ENCODE measurements around the gene ZNF318. TPM values are rescaled to one million over a fixed set of nuclear protein-coding genes. Genes with fewer than 3 reads are reported as not detected.
"Not testable (repeated sequence)": the region's sequence is repeated elsewhere in the genome, so short reads cannot be mapped to it uniquely, and the experiment has no call there.

Gene ZNF318
- polyA plus RNA-seq, 10 donors = 11.6 to 18.1 (median 15.0) TPM

DNA sequence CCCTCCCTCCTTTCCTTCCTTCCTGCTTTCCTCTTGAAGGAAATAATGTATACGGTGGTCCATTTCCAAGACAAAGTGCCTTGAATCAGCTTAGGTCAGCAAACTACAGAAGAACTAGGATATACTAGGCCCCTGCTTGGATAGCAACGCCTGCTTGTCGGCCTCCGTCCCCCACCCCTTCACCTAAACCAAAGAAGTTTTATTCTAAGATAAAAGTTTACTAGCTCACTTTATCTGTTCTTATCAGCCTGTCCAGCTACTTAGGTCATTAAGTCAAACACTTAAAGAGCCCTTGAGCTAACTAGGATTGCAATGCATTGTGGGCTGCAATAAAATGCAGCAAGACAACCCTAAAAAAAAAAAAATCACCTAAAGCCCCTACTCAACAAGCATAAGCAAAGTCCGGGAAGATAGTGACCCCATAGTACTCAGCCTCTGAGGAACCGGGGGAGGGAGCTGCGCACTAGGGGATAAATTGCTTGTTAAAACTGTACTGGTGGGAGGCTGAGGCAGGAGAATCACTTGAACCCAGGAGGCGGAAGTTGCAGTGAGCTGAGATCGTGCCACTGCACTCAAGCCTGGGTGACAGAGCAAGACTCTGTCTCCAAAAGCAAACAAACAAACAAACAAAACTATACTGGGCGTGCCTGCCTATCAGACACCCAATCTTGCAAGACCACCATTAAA, 21.4 kb upstream of the ZNF318 start:
- not testable (repeated sequence) for DNase-seq

DNA sequence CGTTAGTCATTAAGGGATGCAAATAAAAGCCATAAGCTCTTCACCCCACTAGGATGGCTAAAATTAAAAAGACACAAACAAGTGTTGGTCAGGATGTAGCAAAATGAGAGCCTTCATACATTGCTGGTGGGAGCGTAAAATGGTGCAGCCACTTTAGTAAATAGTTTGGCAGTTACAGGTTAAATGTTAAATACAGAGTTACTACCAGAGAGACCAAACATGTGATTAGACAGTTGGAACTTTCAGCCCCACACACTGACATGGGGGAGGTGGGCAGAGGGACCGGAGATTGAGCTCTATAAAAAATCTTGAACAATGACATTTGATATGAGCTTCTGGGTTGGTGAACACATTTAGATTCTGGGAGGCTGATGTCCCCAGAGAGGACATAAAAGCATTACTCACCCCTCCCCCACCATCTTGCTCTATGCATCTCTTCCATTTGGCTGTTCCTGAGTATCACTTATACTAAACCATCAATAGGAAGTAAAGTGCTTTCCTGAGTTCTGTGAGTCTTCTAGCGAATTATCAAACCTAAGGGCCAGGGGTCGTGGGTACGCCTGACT, 20.4 kb upstream of the ZNF318 start:
- no peak for DNase-seq

DNA sequence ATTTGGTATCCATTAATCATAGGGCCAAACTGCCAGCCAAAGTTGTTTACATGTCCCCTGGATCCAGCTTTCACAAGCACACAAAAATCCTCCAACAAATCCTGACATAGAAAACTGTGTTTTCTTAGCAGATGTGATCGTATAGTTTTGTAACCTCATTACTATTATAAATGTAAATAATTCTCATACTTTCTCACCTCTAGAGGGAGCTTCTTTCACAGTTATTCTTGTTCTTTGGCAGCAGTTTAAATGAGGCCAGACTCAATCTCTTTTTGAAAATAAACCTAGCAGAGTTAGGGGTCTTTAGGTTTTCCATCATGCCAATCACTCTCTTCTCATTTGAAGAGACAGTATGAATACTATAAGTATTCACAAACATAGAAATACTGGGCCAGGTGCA, 17.0 kb upstream of the ZNF318 start:
- peak in 1 of 3 donors; percentile 28 for DNase-seq

DNA sequence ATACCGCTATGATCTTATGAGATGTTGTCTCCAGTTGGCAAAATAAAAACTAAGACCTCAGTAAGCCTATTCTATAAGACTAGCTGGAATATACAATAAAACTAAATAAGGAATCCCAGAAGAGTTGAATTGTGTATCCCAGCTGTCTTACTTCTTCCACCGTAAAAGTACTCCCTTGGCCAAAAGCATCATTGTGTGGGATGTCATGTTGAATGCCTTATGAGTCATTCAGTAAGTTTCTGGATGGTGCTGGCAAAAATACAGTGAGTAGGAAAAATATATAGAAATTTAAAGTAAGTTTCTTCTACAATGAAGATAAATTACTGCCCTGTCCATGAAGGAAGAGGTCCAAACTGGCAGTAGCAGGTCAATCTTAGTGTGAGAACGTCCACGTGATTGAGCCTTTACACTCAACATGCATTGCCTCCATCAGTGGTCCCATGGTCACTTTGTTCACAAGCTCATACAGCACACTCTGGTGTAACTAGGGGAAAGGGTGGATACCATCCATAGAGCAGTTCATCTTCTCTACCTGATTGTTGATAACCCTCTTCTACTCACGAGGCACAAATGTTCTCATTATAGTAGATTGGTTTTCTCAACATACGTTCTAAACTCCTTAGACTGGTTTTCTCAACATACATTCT, 13.7 kb upstream of the ZNF318 start:
- DNase-seq = no peak

DNA sequence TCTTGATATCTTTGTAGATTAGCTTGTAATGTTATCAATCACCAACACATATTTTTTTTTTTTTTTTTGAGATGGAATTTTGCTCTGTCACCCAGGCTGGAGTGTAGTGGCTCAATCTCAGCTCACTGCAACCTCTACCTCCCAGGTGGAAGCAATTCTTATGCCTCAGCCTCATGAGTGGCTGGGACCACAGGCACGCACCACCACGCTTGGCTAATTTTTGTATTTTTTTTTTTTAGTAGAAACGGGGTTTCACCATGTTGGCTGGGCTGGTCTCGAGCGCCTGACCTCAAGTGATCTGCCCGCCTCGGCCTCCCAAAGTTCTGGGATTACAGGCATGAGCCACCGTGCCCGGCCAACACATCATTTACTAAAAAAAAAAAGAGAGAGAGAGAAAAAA, 11.4 kb upstream of the ZNF318 start:
- DNase-seq = not testable (repeated sequence)

DNA sequence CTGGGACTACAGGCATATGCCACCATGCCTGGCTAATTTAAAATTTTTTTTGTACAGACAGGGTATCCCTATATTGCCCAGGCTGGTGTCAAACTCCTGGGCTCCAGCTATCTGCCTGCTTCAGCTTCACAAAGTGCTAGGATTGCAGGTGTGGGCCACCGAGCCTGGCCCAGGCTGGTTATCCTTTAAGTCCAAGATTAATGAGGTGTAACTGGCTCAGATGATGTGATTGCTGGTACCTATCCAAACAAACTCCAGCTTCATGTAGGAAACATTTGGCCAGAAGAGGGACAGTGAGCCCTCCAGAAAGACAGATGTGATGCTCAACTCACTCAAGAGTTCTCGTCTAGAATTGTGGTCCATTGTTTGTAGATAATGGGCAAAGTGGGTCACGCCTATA, 9.2 kb upstream of the ZNF318 start:
- DNase-seq = no peak

DNA sequence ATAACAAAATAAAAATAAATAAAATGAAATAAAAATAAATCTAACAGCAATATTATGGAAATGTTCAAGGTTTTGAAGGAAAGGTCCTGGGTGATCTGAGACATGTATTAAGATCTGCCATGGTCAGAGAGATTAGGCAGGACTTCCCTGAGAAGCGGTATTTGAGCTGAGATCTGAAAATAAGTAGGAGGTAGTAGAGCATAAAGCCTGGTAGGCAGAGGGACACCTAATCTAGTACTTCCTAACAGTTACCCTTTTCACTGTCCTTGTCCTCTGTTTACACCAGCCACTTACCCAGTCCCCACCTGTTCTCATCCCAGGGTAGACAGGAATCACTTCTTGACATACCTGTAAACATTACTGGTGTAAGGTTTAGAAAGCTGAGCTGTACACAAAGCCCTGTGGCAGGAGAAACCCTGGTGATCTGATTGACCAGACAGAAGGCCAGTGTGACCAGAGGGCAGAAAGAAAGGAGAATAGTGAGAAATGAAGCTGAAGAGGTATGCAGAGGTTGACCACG, 8.3 kb upstream of the ZNF318 start:
- no peak for DNase-seq

DNA sequence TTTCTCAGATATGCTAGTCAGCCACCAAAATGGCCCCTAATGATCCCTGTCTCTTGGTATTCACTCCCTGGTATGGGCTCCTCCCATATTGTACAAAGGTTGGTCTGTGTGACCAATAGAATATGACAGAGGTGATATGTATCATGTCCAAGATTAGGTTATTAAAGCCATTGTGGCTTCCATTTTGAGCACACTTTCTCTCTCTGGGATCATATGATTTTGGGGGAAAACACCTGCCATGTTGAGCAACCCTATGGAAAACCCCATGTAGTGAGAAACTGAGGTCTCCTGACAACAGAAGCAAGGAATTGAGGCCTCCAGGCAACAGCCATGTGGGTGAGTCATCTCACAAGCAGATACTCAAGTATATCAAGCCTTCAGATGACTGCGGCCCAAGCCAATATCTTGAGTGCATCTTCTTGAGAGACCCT, 7.1 kb upstream of the ZNF318 start:
- DNase-seq = no peak

DNA sequence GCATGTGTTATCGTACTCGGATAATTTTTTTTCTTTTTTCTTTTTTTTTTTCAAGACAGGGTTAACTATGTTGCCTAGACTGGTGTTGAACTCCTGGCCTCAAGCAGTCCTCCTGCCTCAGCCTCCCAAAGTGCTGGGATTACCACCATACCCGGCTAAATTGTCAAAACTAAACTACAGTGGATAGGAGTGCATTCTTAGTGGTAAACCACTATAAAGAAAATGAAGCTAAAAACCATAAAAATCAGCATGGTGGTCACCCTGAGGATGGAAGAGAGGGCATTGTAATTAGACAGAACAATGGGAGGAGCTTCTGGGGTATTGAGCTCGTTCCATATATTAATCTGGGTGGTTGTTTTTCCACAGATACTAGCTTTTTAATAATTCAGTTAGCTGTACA, 6.2 kb upstream of the ZNF318 start:
- DNase-seq = no peak

DNA sequence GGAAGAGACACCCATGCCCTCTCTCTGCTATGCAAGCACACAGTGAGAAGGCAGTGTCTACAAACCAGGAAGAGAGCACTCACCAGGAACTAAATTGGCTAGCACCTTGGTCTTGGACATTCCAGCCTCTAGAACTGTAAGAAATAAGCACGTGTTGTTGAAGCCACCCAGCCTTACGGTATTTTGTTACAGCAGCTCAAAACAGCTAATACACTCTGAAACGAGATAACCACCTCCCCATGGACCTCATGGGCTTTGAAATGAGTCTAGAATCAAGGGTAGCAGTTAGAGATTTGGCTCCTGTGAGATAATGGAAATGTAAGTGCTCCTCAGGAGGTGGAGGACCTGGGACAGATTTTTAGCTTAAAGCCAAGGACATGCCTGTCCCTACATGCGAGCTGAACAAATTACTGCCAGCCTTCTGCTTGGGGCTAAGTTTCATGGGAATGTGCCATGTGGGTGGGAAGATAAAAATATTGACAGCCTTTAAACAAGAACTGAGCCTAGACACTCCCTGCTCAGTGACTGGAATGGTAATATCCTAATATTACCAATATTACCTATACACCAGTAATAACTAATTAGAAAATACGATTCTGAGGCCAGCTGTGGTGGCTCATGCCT, 3.9 kb upstream of the ZNF318 start:
- no peak for DNase-seq

DNA sequence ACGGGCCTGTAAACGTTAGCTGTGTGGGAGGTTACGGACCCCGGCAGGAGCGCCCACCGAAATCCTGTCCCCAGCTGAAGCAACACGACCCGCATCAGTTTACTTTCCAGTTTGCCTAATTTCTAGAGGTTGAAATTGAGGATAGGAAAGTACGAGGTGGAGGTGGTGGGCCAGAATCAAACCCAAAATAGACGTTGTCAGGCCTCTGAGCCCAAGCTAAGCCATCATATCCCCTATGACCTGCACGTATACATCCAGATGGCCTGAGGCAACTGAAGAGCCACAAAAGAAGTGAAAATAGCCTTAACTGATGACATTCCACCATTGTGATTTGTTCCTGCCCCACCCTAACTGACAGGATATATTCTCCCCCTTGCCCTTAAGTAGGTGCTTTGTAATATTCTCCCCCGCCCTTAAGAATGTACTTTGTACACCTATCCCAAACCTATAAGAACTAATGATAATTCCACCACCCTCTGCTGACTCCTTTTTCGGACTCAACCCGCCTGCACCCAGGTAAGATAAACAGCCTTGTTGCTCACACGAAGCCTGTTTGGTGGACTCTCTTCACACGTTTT, 645 bp upstream of the ZNF318 start:
- not testable (repeated sequence) for DNase-seq

DNA sequence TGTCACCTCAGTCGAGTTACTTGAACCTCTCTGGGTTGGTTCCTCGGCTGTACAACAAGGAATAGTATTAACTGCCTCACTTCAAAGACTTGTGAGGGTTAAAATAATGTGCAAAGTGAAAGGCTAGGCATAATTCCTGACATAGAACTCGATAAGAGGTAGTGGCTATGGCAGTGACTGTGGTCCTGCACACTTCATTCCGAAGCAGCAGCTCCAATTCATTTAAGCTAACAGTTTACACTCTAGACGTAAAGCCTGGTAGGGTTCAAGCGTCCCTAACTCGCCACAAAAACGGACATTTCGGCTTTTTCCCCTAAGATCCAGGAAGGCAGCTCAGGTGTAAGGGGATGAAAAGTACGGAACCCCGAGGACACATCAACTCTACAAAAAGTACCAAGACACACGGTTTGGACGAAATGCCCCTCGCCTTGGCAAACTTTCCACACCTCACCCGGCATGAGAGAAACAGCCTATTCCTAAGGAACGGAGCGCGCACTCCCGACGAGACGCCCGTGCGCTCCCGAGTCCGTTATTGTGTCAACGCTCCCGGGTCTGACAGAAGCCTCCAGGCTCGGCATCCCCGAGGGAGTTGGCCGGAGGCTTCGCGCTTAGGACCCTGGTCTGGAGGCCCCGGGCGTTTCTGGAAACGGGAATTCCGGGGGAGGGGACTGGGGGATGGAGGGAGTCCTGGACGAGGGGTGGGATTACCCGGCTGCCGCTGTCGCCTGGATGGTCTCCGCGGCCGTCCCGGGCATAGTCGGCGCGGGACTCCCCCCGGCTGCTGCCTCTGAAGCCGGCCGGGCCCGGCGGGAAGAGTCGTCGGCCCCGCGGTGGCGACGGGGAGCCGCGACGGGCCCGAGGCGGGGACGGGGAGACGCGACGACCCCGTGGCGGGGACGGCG, 937 bp downstream of the ZNF318 start:
- peak; percentile 28 to 77 (median 48) for DNase-seq

DNA sequence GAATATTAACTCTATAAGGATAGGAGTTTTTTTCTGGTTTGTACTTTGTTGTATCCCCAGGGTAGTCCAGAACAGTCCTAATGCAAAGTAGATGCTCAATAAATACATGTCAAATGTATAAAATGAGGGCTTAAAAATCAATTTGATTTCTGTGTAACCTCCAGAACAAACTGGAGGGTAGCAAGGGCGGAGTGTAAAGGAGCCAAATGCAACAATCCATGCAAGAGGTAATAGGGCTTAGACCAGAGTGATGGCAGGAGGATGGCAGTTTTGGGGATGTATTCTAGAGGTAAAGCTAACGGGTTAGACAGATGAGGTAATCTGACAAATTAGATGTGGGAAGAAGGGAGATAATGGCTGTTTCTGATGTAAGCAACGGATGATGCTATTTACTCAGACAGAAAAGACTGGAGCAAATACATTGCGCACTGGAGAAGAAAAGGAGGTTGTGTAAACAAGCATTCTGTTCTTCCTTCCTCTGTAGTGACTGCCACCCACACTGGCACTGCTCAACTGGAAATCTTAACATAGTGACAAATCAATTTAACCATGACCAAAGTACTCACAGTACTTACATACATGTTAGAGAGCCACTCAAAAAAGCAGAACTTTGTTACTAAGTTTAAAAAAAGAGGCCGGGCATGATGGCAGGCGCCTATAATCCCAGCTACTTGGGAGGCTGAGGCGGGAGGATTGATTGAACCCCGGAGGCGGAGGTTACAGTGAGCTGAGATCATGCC, 2.0 kb downstream of the ZNF318 start:
- DNase-seq = no peak

DNA sequence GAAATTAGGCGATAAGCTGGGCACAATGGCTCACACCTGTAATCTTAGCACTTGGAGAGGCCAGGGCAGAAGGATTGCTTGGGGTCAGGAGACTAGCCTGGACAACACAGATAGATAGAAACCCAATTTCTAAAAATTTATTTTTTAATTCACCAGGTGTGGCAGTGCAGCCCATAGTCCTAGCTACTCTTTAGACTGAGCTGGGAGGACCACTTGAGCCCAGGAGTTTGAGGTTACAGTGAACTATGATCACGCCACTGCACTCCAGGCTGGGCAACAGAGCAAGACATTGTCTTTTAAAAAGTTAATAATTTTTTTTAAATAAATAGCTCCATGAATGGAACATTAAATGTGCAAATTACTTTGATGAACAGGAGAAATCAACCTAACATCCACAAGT, 8.2 kb downstream of the ZNF318 start:
- no peak for DNase-seq

DNA sequence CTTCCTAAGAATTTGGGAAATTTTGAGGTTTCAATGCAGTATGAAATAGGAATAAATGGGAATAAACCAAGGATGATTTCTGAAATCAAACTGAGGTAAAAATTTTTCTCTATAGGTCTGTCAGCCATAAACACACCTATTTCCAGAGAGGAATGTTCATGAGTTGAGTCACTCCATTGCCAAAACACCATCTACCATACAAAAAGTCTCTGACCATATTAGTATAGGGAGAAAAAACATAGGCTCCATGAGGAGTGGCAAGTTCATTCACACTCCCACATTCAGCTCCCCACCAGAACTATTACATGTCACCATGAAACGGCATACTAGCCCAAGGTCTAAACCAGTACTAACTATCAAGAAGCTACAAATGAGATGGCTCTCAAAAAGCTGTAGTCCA, 9.6 kb downstream of the ZNF318 start:
- DNase-seq = no peak

DNA sequence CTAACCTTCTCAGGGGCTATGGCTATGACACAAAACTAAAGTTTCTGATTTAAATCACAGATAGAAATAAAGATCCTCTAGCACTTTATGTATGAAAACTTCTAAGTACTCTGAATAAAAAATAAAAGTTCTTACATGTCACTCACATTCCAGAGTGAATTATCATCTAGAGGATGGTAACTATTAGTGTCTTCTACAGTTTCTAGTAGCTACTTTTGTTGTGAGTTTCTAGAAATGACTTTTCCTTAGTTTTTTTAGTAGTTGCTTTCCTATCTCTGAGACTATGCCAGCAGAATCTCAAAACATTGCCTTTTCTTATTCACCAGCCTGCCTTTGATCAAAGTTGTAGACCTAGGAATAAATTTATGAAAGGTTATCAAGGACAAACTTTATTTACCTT, 10.1 kb downstream of the ZNF318 start:
- no peak for DNase-seq

DNA sequence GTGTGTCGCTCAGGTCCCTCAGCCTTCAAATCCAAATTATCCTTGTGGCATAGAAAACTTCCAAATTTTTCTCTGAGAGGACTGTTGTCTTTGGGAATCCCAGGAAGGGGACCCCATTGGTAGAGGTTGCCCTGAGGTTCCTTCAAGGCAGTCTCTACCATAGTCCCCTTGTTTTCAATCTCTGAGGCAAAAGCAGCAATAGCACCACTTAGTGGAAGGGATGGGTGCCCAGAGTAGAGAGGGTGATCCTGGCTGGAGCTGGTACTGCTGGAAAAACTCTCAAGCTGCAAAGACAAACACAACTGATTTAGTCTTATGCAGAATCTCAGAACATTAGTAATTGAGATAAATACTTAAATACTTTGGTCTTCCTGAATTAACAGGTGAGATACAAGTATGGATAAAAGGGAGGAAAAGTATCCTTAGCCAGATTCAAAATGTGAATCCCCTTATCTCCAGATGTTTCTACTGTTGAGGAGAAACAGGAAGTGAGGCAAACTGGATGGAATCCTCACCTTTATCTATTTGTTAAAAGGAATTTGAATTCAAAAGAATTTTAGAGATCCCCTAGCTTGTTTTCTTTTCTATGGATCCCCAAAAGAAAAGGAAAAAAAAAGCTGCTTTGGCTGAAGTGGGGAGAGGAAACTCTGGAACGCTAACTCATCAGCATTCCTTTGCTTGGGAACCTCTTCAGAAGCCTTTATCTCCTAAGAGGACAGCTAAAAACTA, 13.4 kb downstream of the ZNF318 start:
- DNase-seq = no peak

DNA sequence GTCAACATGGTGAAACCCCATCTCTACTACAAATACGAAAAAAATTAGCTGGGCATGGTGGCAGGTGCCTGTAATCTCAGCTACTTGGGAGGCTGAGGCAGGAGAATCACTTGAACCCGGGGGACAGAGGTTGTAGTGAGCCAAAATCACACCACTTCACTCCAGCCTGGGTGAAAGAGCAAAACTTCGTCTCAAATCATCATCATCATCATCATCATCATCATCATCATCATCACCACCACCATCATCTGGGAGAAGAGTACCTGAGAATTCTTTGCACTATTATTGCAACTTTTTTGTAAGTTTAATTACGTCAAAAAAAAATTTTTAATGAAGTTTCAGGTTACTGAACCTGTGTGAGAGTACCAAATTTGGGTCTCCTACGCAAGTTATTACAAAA, 17.5 kb downstream of the ZNF318 start:
- not testable (repeated sequence) for DNase-seq

DNA sequence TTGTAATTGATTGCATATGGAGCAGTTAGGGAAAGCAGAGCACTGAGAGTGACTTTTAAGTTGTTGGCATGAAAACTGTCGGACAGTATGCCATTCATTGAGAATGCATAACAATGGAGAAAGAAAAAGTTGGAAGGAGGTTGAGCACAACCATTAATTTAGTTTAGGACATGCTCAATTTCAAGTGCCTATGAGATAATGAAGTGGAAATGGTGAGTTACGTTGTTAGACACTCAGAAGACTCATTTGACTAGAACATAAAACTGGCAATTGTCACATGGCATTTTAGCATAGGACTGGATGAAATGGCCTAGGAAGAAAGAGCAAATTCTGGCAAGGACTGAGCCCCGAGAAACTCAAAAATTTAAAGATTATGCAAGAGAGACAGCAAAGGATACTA, 22.0 kb downstream of the ZNF318 start:
- DNase-seq = no peak

DNA sequence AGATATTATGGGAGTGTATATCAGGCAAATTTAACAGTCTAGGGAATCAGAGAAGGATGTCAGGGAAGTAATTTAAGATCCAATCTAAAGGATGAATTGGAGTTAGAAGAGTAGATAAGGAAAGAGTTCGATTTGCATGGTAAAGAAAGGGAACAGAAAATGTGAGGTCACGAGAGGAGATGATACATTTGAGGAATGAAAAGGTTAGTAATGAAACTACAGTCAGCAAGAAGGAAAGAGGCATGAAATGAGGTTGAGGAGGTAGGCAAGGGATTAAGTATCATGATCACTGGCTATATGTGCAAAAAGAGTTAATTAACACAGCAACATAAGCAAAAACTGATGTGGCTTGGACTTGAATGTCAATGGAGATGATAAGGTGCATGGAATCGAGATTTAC, 22.4 kb downstream of the ZNF318 start:
- DNase-seq = no peak
